ENCODE measurements around the gene EFCAB13. TPM values are rescaled to one million over a fixed set of nuclear protein-coding genes. Genes with fewer than 3 reads are reported as not detected.
A peak's percentile ranks its signal among the peaks of the same experiment; 100 is the strongest.
"Not testable (repeated sequence)": the region's sequence is repeated elsewhere in the genome, so short reads cannot be mapped to it uniquely, and the experiment has no call there.

Gene EFCAB13
- total RNA-seq, 2 donors from 2014 or later: 2.8 to 10.1 TPM

GRCh38 chr17:47423406-47424295, 99.9 kb downstream of the EFCAB13 start:
- DNase-seq (ENCODE audit: low spot score): no peak
- Histone ChIP-seq H3K36me3 (no peaks in the 10 kb centered on the region), H3K27me3 (no peaks in the 10 kb centered on the region), H3K4me1 (peaks cover 0 to 5% of the 10 kb centered on the region in 2 donors), H3K27ac (no peak overlapping the region), H3K4me3 (peak overlapping the region; percentile 28 to 50), H3K9me3 (no peaks in the 10 kb centered on the region)
- no peak for TF ChIP-seq CTCF (IDR thresholded peaks at IDR 0.05)

GRCh38 chr17:47425233-47425632, 101.5 kb downstream of the EFCAB13 start:
- not testable (repeated sequence) for H3K36me3 ChIP-seq; DNase-seq (ENCODE audit: low spot score); H3K27me3 ChIP-seq; H3K4me3 ChIP-seq; H3K4me1 ChIP-seq; H3K27ac ChIP-seq; H3K9me3 ChIP-seq

- H3K9me3 ChIP-seq; H3K27ac ChIP-seq; H3K4me1 ChIP-seq; H3K27me3 ChIP-seq; H3K4me3 ChIP-seq; DNase-seq (ENCODE audit: low spot score); H3K36me3 ChIP-seq: not testable (repeated sequence)
Measured at GRCh38 chr17:47425887-47426635, 102.3 kb downstream of the EFCAB13 start.

- Histone ChIP-seq H3K4me3 (no peak overlapping the region), H3K4me1 (peaks cover 0 to 4% of the 10 kb centered on the region in 2 donors), H3K27me3 (no peaks in the 10 kb centered on the region), H3K36me3 (no peaks in the 10 kb centered on the region), H3K27ac (no peak overlapping the region), H3K9me3 (no peaks in the 10 kb centered on the region)
- no peak for DNase-seq (ENCODE audit: low spot score)
- TF ChIP-seq CTCF (IDR thresholded peaks at IDR 0.05): no peak
Measured at GRCh38 chr17:47427985-47428384, 104.2 kb downstream of the EFCAB13 start.

GRCh38 chr17:47432240-47432639, 108.5 kb downstream of the EFCAB13 start:
- not testable (repeated sequence) for H3K27me3 ChIP-seq; H3K4me1 ChIP-seq; DNase-seq (ENCODE audit: low spot score); H3K4me3 ChIP-seq; H3K27ac ChIP-seq; H3K36me3 ChIP-seq; H3K9me3 ChIP-seq

- Histone ChIP-seq H3K4me1 (no peaks in the 10 kb centered on the region), H3K36me3 (no peaks in the 10 kb centered on the region), H3K27me3 (no peaks in the 10 kb centered on the region), H3K27ac (no peak overlapping the region), H3K4me3 (no peak overlapping the region), H3K9me3 (no peaks in the 10 kb centered on the region)
- no peak for TF ChIP-seq CTCF (IDR thresholded peaks at IDR 0.05)
- DNase-seq (ENCODE audit: low spot score): no peak
Measured at GRCh38 chr17:47465165-47465564, 141.4 kb downstream of the EFCAB13 start.

GRCh38 chr17:47466976-47467375, 143.2 kb downstream of the EFCAB13 start:
- H3K4me3 ChIP-seq; H3K4me1 ChIP-seq; H3K36me3 ChIP-seq; H3K27me3 ChIP-seq; H3K9me3 ChIP-seq; H3K27ac ChIP-seq; DNase-seq (ENCODE audit: low spot score): not testable (repeated sequence)

Measured in right atrium auricular region (tissue), 2 donors.